HG03196 (cell line): ENCODE measurements around the gene PLEKHF1.
"Not testable (repeated sequence)": the region's sequence is repeated elsewhere in the genome, so short reads cannot be mapped to it uniquely, and the experiment has no call there.

ENCODE experiments used
- ATAC-seq: cut with Tn5 transposase; IDR thresholded peaks from one replicate; pipeline ENCODE4 v1.9.1; 2021; ENCODE audit not compliant: unreplicated experiment

The PLEKHF1 gene

GRCh38 chr19:29697523-29698261, 32.4 kb downstream of the PLEKHF1 start:
- no peak for ATAC-seq

DNA sequence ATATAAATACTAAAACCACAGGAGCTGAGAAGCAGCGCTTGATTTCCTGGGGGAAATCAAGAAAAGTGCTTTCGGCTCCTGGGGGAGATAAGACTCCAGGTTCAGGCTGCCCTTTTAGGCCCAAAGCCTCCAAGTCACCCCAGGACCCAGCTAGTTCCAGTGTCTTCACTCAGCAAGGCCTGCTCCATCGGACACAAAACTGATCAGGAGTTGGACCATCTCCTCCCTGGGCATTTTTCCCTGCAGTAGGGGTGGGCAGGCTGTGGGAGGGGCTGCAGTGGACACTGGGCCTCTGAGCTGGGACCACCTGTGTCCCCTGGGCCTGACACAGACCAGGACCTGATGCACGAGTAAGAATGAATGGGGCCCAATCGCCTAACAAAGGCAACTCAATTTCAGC, 34.6 kb downstream of the PLEKHF1 start:
- ATAC-seq: no peak

- ATAC-seq: no peak
Measured at GRCh38 chr19:29700498-29700897, 35.2 kb downstream of the PLEKHF1 start.

DNA sequence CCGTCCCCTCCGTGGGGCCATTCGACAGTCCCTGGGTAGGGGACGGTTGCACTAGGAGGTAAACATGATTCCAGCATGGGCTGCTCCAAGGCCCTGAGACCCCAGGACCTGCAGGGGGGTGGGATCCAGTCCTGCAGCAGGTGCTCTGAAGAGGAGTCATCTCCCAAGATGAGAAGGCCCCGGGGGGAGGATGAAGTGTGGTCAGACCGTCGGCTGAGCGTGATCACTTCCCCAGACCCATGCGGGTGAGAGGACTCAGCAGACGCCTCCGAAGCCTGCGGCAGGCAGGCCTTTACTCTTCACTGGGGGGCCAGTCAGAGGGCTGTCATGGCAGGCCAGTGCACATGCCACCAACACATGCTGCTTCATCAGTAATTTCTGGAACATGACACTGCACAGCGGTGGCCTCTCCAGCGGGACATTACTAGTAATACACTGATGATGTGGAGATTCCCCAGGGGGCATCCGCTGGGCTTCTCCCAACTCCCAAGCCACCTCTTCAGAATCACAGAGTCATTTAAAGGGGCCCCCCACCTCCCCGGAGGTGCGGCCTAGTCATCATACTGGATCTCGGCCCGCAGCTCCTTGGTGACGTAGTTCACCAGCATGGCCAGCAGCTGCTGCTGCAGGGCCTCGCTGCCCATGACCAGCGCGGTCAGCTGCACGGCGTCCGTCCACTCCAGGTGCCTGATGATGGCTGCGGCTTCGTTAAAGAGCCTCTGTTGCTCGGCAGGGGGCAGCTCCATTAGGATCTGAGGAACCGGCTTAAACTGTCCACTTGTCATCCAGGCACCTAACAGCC, 37.1 kb downstream of the PLEKHF1 start:
- no peak for ATAC-seq

DNA sequence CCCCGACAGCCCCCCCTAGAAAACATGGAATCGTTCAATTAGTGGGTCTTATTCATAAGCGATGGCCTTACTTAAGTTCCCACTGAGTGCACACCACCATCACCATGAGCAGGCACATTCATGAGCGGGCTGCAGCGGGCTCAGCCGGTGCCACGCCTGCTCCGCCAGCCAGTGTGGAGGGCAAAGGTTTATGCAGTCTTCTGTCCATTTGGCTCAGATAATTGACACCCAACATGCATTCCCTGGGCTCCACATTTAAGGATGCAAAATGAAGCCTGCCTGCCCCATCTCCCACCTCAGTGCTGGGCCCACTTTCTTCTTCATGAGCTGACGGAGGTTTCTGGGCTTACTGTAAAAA, 37.7 kb downstream of the PLEKHF1 start:
- ATAC-seq: no peak

DNA sequence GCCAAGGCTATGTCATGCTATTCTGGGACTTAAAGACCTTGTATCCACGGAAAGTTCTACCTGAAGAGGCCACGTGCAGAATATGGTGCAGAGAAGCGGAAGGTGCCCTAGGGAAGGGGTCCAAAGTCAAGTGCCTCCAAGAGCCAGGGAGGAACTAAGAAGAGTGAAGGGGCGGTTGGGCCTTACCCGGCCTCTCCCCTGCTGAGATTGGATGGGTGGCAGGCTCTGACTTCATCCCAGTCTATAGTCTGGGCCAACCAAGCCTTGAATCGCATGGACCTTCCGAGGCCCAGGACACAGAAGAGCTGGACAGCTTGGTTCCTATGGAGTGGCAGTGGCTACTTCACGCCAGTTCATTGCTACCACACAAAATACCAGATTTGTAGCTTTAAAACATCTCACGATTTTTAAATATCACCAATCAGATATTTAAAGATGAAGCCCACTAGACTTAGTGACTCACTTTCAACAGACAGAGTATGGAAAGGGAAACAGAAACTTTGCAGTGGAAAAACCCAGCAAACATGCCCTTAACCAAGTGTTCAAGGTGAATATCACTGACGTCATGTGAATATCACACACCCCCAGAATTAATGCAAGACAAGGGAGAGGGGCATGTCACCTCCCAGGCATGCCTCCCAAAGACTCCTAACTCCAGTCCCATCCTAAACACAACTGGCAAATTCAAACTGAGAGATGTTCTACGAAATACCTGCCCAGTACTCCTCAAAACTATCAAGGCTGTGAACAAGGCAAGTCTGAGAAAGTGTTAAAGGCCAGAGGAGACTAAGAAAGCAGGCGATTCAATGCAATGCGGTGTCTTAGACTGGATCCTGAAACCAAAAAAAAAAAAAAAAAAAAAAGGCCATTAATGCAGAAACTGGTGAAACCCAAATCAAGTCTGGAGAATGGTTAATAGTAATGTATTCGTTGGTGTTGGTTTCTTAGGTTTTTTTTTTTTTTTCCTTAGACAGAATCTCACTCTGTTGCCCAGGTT, 39.6 kb downstream of the PLEKHF1 start:
- no peak for ATAC-seq

- no peak for ATAC-seq
Measured at GRCh38 chr19:29705706-29706105, 40.4 kb downstream of the PLEKHF1 start.

DNA sequence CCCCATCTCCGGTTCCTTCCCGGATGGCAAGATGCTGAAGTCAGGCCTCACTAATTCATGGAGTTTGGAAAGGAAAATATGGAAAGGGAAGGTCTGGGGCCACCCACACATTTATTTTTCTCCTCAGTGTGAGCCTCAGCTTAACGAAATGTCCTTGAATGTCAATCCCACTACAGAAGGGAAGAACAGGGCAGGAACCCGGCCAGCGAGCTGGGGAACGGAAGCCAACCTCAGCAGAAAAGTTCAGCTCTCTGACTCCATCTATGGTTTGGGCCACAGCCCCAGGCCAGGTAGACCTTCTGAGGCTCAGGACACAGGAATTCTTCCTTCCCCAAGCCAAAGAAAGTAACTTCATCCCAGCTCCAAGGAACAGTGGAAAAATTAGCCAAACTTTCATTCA, 41.4 kb downstream of the PLEKHF1 start:
- no peak for ATAC-seq

DNA sequence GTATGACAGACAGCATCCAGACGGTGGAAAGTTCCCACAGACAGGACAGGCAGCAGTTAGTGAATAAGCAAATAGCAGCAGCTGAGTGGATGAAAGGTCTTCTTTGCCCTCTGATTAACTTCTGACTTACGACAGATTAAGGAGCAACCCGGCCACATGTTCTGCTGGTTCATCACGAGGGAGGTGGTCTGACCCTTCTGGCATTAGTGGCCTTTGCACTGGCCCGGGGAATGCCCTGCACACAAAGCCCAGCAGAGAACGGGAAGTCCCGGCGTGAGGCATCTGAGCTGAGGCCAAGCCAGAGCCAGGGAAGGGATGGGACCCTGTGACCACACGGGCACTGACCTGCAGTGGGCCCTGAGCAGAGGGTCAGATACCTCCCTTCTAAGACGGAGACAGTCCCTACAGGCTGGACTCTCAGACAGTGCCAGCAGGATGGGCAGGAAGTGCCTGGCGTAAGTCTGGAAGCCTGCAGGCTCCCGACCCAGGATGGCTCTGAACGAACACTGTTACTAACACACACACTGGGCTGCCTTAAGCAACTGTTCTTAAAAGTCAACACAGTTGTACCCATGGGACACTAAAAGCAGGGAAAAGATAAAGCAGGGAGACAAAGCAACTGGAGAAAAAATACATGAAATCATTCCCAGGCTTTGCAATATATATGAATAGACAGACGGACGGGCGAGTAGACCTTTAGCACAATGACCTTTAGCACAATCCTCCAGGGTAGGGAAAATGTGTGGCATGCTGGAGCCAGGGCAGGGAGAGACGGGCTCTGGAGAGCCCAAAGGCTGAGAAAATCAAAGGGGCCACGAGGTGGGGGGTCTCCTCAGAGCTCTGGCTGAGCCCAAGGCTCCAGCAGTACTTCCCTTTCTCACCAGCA, 43.5 kb downstream of the PLEKHF1 start:
- no peak for ATAC-seq

- not testable (repeated sequence) for ATAC-seq
Measured at GRCh38 chr19:29709440-29709798, 44.2 kb downstream of the PLEKHF1 start.

GRCh38 chr19:29711584-29712132, 46.4 kb downstream of the PLEKHF1 start:
- ATAC-seq: no peak

- no peak for ATAC-seq
Measured at GRCh38 chr19:29712744-29713516, 47.7 kb downstream of the PLEKHF1 start.

- ATAC-seq: no peak
Measured at GRCh38 chr19:29714371-29714952, 49.2 kb downstream of the PLEKHF1 start.

GRCh38 chr19:29714953-29715700, 49.9 kb downstream of the PLEKHF1 start, which contains the start of gene C19orf12:
C19orf12 (minus strand) TSS chr19:29715261; CDS start chr19:29708413, 6,848 bp downstream.
- ATAC-seq: peak; percentile 70

DNA sequence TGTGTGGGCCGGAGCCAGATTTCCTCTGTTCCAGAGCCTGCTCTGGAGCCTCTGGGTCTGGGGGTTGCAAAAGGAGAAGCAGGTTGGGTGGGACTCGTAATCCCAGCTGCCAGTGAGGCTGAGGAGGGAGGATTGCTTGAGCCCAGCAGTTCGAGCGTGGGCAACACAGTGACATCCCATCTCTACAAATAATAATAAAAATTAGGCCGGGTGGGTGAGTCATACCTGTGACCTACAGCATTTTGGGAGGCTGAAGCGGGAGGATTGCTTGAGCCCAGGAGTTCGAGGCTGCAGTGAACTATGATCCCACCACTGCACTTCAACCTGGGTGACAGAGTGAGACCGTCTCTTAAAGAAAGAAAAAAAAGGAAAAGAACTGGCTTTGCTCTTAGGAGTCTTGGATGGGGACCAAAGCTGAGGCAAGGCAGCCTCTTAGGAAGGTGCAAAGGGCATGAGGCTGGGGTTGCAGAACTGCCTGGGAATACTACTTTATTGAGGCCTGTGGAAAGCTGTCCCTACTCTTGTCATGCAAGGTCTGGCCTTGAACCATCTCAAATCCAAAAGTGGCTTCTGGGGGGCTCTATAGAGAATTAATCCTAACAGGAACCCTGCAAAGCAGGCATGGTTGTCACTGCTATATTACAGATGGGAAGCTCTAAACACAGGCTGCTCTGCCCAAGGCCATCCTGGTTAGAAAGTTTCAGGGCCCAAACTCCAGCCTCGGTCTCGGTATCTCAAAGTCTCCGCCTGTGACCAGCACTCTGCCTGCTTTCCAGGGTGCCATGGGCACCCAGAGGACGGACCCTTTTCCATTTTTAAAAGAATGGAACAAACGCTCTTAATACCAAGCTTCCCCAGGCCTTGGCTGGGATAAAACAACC, 50.7 kb downstream of the PLEKHF1 start:
- ATAC-seq: peak; percentile 5

DNA sequence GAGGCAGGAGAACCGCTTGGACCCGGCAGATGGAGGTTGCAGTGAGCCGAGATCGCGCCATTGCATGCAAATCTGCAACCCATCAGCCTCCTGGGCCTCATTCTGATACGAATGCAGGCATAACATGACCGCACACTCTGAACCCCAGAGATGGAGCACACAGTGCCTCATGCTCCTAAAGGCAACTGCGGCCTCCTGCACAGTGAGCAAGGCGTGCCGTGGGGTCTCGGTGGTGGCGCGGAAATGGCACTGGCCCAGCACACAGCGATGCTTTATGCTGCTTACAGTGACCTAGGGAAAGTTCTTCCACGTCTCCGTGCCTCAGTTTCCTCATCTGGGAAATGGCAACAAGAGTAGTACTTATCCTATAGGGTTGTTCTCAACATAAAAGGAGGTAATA, 51.8 kb downstream of the PLEKHF1 start:
- ATAC-seq: no peak

DNA sequence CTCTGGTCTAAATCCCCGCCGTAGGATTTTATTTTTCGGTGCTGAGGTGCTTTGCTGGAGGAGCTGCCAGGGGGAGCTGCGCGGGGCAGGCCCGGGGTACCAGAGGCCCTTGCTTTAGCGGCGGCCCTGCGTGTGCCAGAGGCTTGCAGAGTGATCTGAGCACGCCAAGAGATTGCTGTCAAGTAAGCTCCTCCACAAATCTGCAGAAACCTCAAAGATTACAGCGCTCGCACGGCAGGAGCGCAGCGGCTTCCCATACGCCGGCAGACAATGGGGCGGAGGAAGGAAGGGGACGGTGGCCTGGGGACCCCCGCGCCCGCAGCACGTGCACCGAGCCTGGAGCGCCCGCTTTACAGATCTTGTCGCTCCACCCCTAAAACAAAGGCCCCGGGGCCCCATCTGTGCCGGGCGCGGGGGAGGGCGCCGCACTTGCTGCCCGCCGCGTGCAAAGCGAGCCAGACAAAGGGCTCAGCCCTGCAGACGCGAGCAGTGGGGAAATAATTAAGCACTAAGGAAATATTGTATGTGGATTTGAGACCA, 58.9 kb downstream of the PLEKHF1 start:
- ATAC-seq: no peak
